SIG-M5 treated with dmso at 0.1 percent for 504 hours (cell line): ENCODE measurements around the gene STX18.
"Not testable (repeated sequence)": the region's sequence is repeated elsewhere in the genome, so short reads cannot be mapped to it uniquely, and the experiment has no call there.

ENCODE experiments used
- DNase-seq: peaks from one replicate; lab custom pipeline; 2025; ENCODE audit not compliant: unreplicated experiment; lab: John Stamatoyannopoulos, UW

The STX18 gene

GRCh38 chr4:4422117-4422516, 119.7 kb downstream of the STX18 start:
- DNase-seq: not testable (repeated sequence)

- no peak for DNase-seq
Measured at GRCh38 chr4:4421356-4421755, 120.5 kb downstream of the STX18 start.

GRCh38 chr4:4420421-4420820, 121.4 kb downstream of the STX18 start:
- no peak for DNase-seq

DNA sequence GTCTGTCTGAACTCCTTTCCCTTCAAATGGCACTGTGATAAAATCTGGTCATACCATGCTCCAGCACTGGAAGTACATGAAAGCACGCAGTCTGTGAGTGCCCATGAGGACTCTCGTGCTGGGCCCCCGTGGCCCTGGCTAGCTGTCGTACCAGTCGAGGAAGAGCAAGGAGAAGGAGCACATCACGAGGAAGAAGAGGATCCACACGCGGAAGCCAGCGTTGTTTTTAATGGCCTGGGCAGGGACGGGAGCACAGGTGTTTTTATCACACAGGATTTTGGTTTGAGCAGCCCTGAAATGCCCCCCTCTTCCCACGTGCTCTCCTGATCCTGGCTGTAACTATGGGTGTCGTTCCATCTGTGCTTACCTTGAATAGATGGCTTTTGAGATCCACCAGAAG, 122.0 kb downstream of the STX18 start:
- no peak for DNase-seq

GRCh38 chr4:4418676-4419390, 123.0 kb downstream of the STX18 start:
- no peak for DNase-seq

DNA sequence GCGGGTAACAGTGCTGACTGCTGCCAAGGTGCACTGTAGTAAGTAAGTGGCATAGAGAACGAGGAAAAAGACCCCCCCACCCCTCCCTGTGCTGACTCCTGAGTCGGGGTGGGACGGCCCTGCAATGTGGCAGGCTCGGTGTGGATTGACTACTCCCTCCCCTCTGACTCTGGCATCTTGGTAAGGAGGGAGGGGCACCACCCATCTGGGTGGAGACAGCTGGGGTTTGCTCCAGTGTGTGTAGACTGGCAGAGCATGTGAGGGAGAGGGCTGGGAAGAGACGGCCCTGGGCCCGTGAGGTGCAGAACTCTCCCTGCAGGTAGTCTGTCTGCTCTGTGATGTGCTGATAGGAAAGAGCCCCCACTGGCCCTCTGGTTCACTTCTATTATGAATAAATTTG, 124.0 kb downstream of the STX18 start:
- DNase-seq: no peak

- no peak for DNase-seq
Measured at GRCh38 chr4:4416981-4417380, 124.9 kb downstream of the STX18 start.

- no peak for DNase-seq
Measured at GRCh38 chr4:4415806-4416805, 125.7 kb downstream of the STX18 start.

DNA sequence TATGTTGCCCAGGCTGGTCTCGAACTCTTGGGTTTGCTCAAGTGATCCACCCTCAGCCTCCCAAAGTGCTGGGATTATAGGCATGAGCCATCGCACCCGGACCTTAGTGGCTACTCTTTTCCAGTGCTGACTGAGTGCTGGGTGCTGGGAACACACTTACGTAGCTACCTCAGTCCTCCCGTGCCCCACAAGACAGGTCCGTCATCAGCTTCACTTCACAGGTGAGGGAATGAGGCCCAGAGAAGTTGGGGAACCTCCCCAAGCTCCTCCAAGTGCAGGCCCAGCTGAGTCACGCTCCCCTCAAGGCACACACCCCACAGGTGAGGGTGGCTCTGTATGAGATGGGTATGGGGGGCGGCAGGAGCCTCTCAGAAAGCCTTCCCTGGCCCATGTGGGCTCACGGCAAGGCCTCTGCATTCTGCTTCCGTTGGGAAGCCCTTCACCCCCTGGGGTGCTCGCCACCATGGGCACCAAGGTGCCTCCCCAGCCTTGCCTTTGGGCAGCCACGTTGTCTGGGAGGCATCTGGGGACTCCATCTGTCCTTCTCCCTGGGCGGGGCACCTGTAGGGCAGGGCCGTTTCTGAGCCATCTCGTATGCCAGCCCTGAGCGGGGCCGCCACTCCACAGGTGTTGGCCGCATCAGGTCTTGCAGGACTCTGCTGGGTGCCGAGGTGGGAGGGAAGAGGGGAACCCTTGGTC, 126.6 kb downstream of the STX18 start:
- no peak for DNase-seq

GRCh38 chr4:4413806-4414205, 128.0 kb downstream of the STX18 start:
- no peak for DNase-seq

GRCh38 chr4:4413373-4413725, 128.5 kb downstream of the STX18 start:
- DNase-seq: no peak

- no peak for DNase-seq
Measured at GRCh38 chr4:4412641-4413372, 129.0 kb downstream of the STX18 start.

- DNase-seq: no peak
Measured at GRCh38 chr4:4411906-4412305, 129.9 kb downstream of the STX18 start.

DNA sequence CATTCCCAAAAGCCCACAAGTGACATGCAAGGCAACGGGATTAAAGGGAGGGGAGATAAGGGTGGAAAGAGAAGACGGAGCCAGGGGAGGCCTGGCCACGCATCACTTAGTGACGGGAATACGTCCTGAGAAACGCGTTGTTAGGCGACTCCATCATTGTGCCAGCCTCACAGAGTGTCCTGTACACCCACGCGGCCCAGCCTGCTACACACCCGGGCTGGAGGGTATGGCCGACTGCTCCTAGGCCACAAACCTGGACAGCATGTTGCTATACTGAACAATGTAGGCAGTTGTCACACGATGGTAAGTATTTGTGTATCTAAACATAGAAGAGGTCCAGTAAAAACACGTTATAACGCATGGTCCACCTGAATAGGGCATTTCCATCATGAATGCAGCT, 131.6 kb downstream of the STX18 start:
- DNase-seq: no peak

DNA sequence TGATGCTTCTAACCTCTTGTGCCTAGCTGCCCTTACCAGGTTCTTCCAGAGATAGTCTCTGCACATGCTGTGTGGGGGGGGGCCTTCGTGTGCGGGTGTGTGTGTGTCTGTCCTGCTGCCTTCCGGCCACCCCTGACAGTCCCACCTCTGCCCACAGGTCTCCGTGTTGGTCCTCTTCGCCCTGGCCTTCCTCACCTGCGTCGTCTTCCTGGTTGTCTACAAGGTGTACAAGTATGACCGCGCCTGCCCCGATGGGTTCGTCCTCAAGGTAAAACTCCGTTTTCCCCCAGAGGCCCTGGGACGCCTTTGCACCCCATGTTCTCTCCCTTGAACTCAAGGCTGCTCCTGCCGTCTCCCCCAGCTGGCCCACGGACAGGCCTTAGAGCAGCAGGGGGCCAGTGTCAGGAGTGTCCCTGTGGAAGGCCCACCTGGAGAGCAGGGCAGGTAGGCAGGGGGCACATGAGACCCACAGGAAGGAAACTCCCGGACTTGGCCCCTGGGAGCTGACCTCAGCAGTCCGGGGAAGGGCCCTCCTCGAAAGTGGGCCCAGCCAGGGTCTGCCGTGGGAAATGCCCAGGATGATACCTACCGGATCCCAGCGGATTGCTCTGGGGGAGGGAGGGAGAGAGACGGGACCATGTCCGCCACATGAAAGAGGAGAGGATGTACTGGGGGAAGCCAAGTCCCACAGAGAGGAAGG, 132.3 kb downstream of the STX18 start:
- DNase-seq: no peak

- no peak for DNase-seq
Measured at GRCh38 chr4:4408576-4409335, 133.1 kb downstream of the STX18 start.

- no peak for DNase-seq
Measured at GRCh38 chr4:4408132-4408523, 133.7 kb downstream of the STX18 start.

DNA sequence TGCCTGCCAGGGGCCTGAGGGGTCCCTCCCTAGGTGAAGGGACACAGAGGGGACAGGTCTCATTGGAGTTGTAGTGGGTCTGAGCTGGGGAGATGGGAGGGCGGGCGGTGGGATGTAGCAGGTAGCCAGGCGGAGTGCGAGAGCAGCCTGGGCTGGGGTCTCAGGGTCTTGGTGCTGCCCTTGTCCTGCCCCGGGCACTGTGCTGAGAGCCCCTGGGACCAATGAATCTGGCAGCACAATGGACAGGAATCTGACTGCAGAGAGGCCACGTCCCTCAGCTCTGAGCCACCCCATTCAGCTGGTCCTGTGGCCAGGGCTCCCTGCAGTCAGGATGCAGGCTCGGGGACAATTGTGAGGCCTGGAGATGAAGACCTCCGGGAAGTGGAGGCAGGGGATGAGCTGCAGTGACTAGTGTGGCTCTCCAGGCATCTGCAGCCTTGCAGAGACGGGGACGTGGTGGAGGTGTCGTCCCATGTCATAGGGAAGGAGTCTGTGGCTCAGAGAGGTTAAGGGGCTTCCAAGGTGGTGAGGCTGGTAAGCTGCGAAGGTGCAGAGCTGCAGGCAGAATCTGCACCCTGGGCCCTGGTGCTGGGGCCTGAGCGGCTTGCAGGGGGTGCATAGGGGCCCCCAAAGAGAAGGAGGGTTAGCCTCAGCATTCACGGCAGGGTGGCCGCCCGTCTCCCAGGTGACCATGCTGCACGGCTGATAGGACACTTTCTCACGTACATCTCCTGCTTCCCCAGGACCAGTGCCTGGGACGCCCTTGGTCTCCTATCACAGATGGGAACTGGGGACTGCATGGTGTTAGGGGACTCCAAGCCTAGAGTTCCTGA, 134.3 kb downstream of the STX18 start:
- no peak for DNase-seq
